ENCODE data around the gene NINJ1.
A peak's percentile ranks its signal among the peaks of the same experiment; 100 is the strongest.

NINJ1 gene

GRCh38 chr9:93116072-93116961, 17.7 kb downstream of the NINJ1 start:
- peaks cover 0 to 5% (median 2%) of the 10 kb centered on the region in 11 experiments; a peak in 8 of 22 replicates for H4K20me1 ChIP-seq
- H3K4me2 ChIP-seq = peak overlapping the region in 9 of 11 experiments; percentile 30 to 99 (median 54); a peak in 15 of 22 replicates
- H3K27me3 ChIP-seq = no peaks in the 10 kb centered on the region
- H3K4me1 ChIP-seq = peaks cover 70 to 93% (median 80%) of the 10 kb centered on the region in 10 experiments
- peak overlapping the region; percentile 12 to 93 (median 60); a peak in 17 of 22 replicates for H3K27ac ChIP-seq
- H3K36me3 ChIP-seq = peaks cover 4 to 41% (median 24%) of the 10 kb centered on the region in 11 experiments
- H3K9me3 ChIP-seq (replicated peaks in 1 of 11) = no peaks in the 10 kb centered on the region
- peak in 6 of 11 experiments; percentile 10 to 93 (median 65); a peak in 6 of 22 replicates for TF ChIP-seq Cebpa-rat (IDR thresholded peaks at IDR 0.05)
- no peak overlapping the region; a peak in 1 of 20 replicates for H3K4me3 ChIP-seq
- peak overlapping the region in 7 of 11 experiments; percentile 9 to 81 (median 67); a peak in 10 of 22 replicates for H3K9ac ChIP-seq

- no peak for TF ChIP-seq Cebpa-rat (IDR thresholded peaks at IDR 0.05)
- H3K4me1 ChIP-seq = peaks cover 70 to 93% (median 80%) of the 10 kb centered on the region in 10 experiments
- peak overlapping the region in 2 of 11 experiments; percentile 87 to 97; a peak in 1 of 22 replicates for H3K4me2 ChIP-seq
- H3K27me3 ChIP-seq = no peaks in the 10 kb centered on the region
- peak overlapping the region in 1 of 11 experiments; percentile 92; a peak in 1 of 22 replicates for H3K27ac ChIP-seq
- H3K9ac ChIP-seq = no peak overlapping the region; a peak in 1 of 22 replicates
- H3K4me3 ChIP-seq = no peak overlapping the region
- peaks cover 0 to 43% (median 21%) of the 10 kb centered on the region in 11 experiments; a peak in 18 of 22 replicates for H3K36me3 ChIP-seq
- no peaks in the 10 kb centered on the region for H3K9me3 ChIP-seq (replicated peaks in 1 of 11)
- H4K20me1 ChIP-seq = peaks cover 0 to 13% (median 6%) of the 10 kb centered on the region in 11 experiments; a peak in 10 of 22 replicates
These were observed 18.5 kb downstream of the NINJ1 start for GRCh38 chr9:93115486-93116071.

- Histone ChIP-seq H3K36me3 (peaks cover 0 to 48% (median 25%) of the 10 kb centered on the region in 11 experiments; a peak in 18 of 22 replicates), H3K4me3 (peak overlapping the region in 1 of 10 experiments; percentile 15; a peak in 1 of 20 replicates), H3K4me1 (peaks cover 70 to 93% (median 80%) of the 10 kb centered on the region in 10 experiments), H4K20me1 (peaks cover 0 to 18% (median 10%) of the 10 kb centered on the region in 11 experiments; a peak in 11 of 22 replicates), H3K9me3 (replicated peaks in 1 of 11) (no peaks in the 10 kb centered on the region), H3K4me2 (peak overlapping the region; percentile 74 to 96 (median 90)), H3K27ac (peak overlapping the region; percentile 69 to 89 (median 79)), H3K27me3 (no peaks in the 10 kb centered on the region), H3K9ac (peak overlapping the region in 10 of 11 experiments; percentile 56 to 77 (median 71); a peak in 13 of 22 replicates)
- TF ChIP-seq Cebpa-rat (IDR thresholded peaks at IDR 0.05) = no peak
These were observed 19.1 kb downstream of the NINJ1 start for GRCh38 chr9:93114984-93115335.

GRCh38 chr9:93114169-93114983, 19.7 kb downstream of the NINJ1 start:
- Histone ChIP-seq H3K4me2 (peak overlapping the region; percentile 74 to 96 (median 90)), H3K4me3 (peak overlapping the region in 1 of 10 experiments; percentile 18; a peak in 2 of 20 replicates), H3K36me3 (peaks cover 0 to 51% (median 25%) of the 10 kb centered on the region in 11 experiments; a peak in 18 of 22 replicates), H3K9ac (peak overlapping the region; percentile 50 to 77 (median 71); a peak in 21 of 22 replicates), H3K9me3 (replicated peaks in 1 of 11) (no peaks in the 10 kb centered on the region), H4K20me1 (peaks cover 0 to 20% (median 11%) of the 10 kb centered on the region in 11 experiments; a peak in 11 of 22 replicates), H3K27me3 (no peaks in the 10 kb centered on the region), H3K27ac (peak overlapping the region; percentile 69 to 89 (median 79)), H3K4me1 (peaks cover 70 to 93% (median 80%) of the 10 kb centered on the region in 10 experiments)
- TF ChIP-seq Cebpa-rat (IDR thresholded peaks at IDR 0.05) = no peak

- H4K20me1 ChIP-seq = peaks cover 9 to 31% (median 19%) of the 10 kb centered on the region in 11 experiments; a peak in 17 of 22 replicates
- TF ChIP-seq Cebpa-rat (IDR thresholded peaks at IDR 0.05) = no peak
- H3K27ac ChIP-seq = peak overlapping the region; percentile 69 to 89 (median 79); a peak in 21 of 22 replicates
- no peaks in the 10 kb centered on the region for H3K9me3 ChIP-seq (replicated peaks in 1 of 11)
- peaks cover 79 to 93% (median 83%) of the 10 kb centered on the region in 10 experiments for H3K4me1 ChIP-seq
- H3K4me3 ChIP-seq = peak overlapping the region in 1 of 10 experiments; percentile 34; a peak in 2 of 20 replicates
- peak overlapping the region; percentile 50 to 77 (median 71); a peak in 20 of 22 replicates for H3K9ac ChIP-seq
- H3K4me2 ChIP-seq = peak overlapping the region; percentile 74 to 96 (median 90)
- no peaks in the 10 kb centered on the region for H3K27me3 ChIP-seq
- peaks cover 0 to 59% (median 35%) of the 10 kb centered on the region in 11 experiments; a peak in 21 of 22 replicates for H3K36me3 ChIP-seq
These were observed 21.1 kb downstream of the NINJ1 start for GRCh38 chr9:93112864-93113389.

GRCh38 chr9:93112116-93112863, 21.8 kb downstream of the NINJ1 start:
- Histone ChIP-seq H3K9ac (peak overlapping the region; percentile 50 to 77 (median 71)), H3K9me3 (replicated peaks in 1 of 11) (no peaks in the 10 kb centered on the region), H3K4me3 (peak overlapping the region in 5 of 10 experiments; percentile 12 to 47 (median 33); a peak in 8 of 20 replicates), H4K20me1 (peaks cover 14 to 37% (median 25%) of the 10 kb centered on the region in 11 experiments; a peak in 18 of 22 replicates), H3K27me3 (no peaks in the 10 kb centered on the region), H3K36me3 (peaks cover 0 to 65% (median 41%) of the 10 kb centered on the region in 11 experiments; a peak in 21 of 22 replicates), H3K27ac (peak overlapping the region; percentile 69 to 89 (median 79); a peak in 21 of 22 replicates), H3K4me1 (peaks cover 86 to 93% (median 89%) of the 10 kb centered on the region in 10 experiments), H3K4me2 (peak overlapping the region; percentile 74 to 96 (median 90))
- TF ChIP-seq Cebpa-rat (IDR thresholded peaks at IDR 0.05) = no peak
